ENCODE measurements around the gene CEP170. TPM values are rescaled to one million over a fixed set of nuclear protein-coding genes. Genes with fewer than 3 reads are reported as not detected.

The CEP170 gene
- total RNA-seq, 1 experiment from 2014 or later, result 97.7 TPM

DNA sequence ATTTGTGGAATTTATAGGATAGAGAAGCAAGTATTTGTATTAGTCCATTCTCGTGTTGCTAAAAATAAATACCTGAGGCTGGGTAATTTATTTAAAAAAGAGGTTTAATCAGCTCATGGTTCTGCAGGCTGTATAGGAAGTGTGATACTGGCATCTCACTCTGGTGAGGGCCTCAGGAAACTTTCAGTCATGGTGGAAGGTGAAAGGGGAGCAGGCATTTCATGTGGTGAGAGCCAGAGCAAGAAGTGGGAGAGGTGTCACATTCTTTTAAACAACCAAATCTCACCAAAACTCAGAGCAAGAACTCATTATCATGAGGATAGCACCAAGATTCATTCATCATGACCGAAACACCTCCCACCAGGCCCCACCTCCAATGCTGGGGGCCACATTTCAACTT is 18.9 kb upstream of the CEP170 start:
- Histone ChIP-seq H4K8ac (replicated peaks; ENCODE audit: insufficient read length, low read depth, low read length) (no peak overlapping the region), H3K27ac (ENCODE audit: insufficient read length, low read depth, low read length) (no peak overlapping the region), H2BK15ac (ENCODE audit: low read depth, low read length) (no peak overlapping the region), H3K23me2 (ENCODE audit: insufficient read length, low read depth, low read length, poor library complexity, severe bottlenecking) (peaks cover 2% of the 10 kb centered on the region), H2AK5ac (ENCODE audit: insufficient read length, low read length) (no peak overlapping the region), H3K79me1 (ENCODE audit: insufficient read depth, low read depth, low read length, poor library complexity, severe bottlenecking) (no peaks in the 10 kb centered on the region), H3K79me2 (ENCODE audit: insufficient read depth, low read length) (no peaks in the 10 kb centered on the region), H3K23ac (ENCODE audit: insufficient read length, low read depth, low read length) (no peak overlapping the region), H4K20me1 (ENCODE audit: control insufficient read depth, insufficient read depth, insufficient read length) (no peaks in the 10 kb centered on the region), H2BK5ac (ENCODE audit: insufficient read length, low read length) (no peak overlapping the region), H2AFZ (ENCODE audit: low read length) (no peak overlapping the region), H4K91ac (ENCODE audit: insufficient read length, low read depth, low read length) (no peak overlapping the region), H3K4me1 (ENCODE audit: insufficient read depth, low read length) (peaks cover 2% of the 10 kb centered on the region; the same call in 1 of the 2 replicates), H2BK120ac (ENCODE audit: low read depth, low read length, poor library complexity, severe bottlenecking) (no peak overlapping the region), H2BK20ac (ENCODE audit: low read depth, low read length, poor library complexity, severe bottlenecking) (no peak overlapping the region), H3K14ac (ENCODE audit: insufficient read depth, low read length) (no peak overlapping the region), H3K27me3 (ENCODE audit: insufficient read depth, low read length) (no peaks in the 10 kb centered on the region), H3K18ac (ENCODE audit: insufficient read length, low read depth, low read length) (no peak overlapping the region), H3K4me2 (ENCODE audit: insufficient read depth, insufficient read length, low read length) (no peak overlapping the region), H4K5ac (ENCODE audit: insufficient read length, low read depth, low read length) (no peak overlapping the region), H3K9me3 (ENCODE audit: control insufficient read depth, low read depth, low read length) (no peaks in the 10 kb centered on the region), H3K4ac (ENCODE audit: low read depth, low read length) (no peak overlapping the region), H3T11ph (ENCODE audit: low read length) (no peak overlapping the region), H3K56ac (ENCODE audit: insufficient read length, low read depth, low read length) (no peak overlapping the region), H2BK12ac (ENCODE audit: insufficient read length, low read depth, low read length) (no peak overlapping the region), H3K9ac (ENCODE audit: extremely low read depth, insufficient read length, low read length) (no peak overlapping the region)
- no CpG with 5 or more reads among the region's 2 CpGs for WGBS (ENCODE audit: extremely low coverage, insufficient read length, low lambda C conversion rate)
- Mint-ChIP-seq H3K27me3 (ENCODE audit: low read depth) (no peaks in the 10 kb centered on the region), H3K27ac (no peak overlapping the region; a peak in 1 of 7 replicates), H3K4me3 (no peak overlapping the region), H3K4me1 (peaks cover 11% of the 10 kb centered on the region in 2 experiments), H3K36me3 (ENCODE audit: insufficient read depth in 1 of 3, low read depth in 3 of 3) (peaks cover 0 to 12% (median 0%) of the 10 kb centered on the region in 3 experiments; a peak in 4 of 7 replicates), H3K9me3 (0 out of 5 replicates have a peak, but pooled peaks cover 0 to 2% of the 10 kb centered on the region in 2 experiments)
- no peak for DNase-seq
- TF ChIP-seq, protein P1, sequence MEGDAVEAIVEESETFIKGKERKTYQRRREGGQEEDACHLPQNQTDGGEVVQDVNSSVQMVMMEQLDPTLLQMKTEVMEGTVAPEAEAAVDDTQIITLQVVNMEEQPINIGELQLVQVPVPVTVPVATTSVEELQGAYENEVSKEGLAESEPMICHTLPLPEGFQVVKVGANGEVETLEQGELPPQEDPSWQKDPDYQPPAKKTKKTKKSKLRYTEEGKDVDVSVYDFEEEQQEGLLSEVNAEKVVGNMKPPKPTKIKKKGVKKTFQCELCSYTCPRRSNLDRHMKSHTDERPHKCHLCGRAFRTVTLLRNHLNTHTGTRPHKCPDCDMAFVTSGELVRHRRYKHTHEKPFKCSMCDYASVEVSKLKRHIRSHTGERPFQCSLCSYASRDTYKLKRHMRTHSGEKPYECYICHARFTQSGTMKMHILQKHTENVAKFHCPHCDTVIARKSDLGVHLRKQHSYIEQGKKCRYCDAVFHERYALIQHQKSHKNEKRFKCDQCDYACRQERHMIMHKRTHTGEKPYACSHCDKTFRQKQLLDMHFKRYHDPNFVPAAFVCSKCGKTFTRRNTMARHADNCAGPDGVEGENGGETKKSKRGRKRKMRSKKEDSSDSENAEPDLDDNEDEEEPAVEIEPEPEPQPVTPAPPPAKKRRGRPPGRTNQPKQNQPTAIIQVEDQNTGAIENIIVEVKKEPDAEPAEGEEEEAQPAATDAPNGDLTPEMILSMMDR (conservative IDR thresholded peaks at IDR 0.05), result no peak
